ENCODE measurements around the gene ZSCAN22. TPM values are rescaled to one million over a fixed set of nuclear protein-coding genes. Genes with fewer than 3 reads are reported as not detected.
"Not testable (repeated sequence)": the region's sequence is repeated elsewhere in the genome, so short reads cannot be mapped to it uniquely, and the experiment has no call there.

The ZSCAN22 gene
- total and polyA plus RNA-seq, 2 of the 4 experiments (the other 2 are of a cell fraction) = 2.2 to 2.5 TPM

- peaks cover 6% of the 10 kb centered on the region for H3K9me1 ChIP-seq (ENCODE audit: insufficient read depth, low read length)
- DNase-seq (peak; percentile 32), ATAC-seq (ENCODE audit: low read depth) (no peak)
- no peak overlapping the region for H3K18ac ChIP-seq (ENCODE audit: low read depth, low read length)
- no peak overlapping the region for H3K27ac ChIP-seq (ENCODE audit: insufficient read depth, low read length)
- in situ Hi-C loops (cut with MboI; ENCODE audit: low sequenced_read_pairs) = no loop called here
- no peaks in the 10 kb centered on the region for H3K4me1 ChIP-seq (ENCODE audit: control insufficient read depth, insufficient read depth, low read length)
- ChIA-PET CTCF (no interaction called here), POLR2A (ENCODE audit: unreplicated experiment) (no interaction called here)
- no CpG with 5 or more reads among the region's 4 CpGs for WGBS, 2 experiments (ENCODE audit: extremely low coverage in 2 of 2, insufficient read length in 1 of 2)
- no peak overlapping the region for H3K14ac ChIP-seq (replicated peaks; ENCODE audit: low read depth, low read length)
- H3K9me3 ChIP-seq (ENCODE audit: control insufficient read depth, insufficient read depth, low read length) = no peaks in the 10 kb centered on the region
- no peak overlapping the region for H2BK120ac ChIP-seq (ENCODE audit: low read depth, low read length)
- no peaks in the 10 kb centered on the region for H3K27me3 ChIP-seq (ENCODE audit: control insufficient read depth, insufficient read depth, low read length)
- no peak overlapping the region for H4K5ac ChIP-seq (ENCODE audit: low read depth, low read length)
- no peak overlapping the region for H3K56ac ChIP-seq (ENCODE audit: extremely low read depth, insufficient read depth, low read length)
- H4K20me1 ChIP-seq (ENCODE audit: insufficient read depth, low read length) = no peaks in the 10 kb centered on the region
- intact Hi-C loops (cut with micrococcal nuclease) = no loop called here
- H3K4me3 ChIP-seq (ENCODE audit: insufficient read depth, low read depth, low read length) = no peak overlapping the region
- no peaks in the 10 kb centered on the region for H3K36me3 ChIP-seq (ENCODE audit: control insufficient read depth, insufficient read depth, low read length)
- peaks cover 3 to 4% of the 10 kb centered on the region in 2 experiments; a peak in 3 of 4 replicates for H3K79me1 ChIP-seq (ENCODE audit: low read depth in 1 of 2, low read length in 2 of 2)
- no peak overlapping the region for H2BK5ac ChIP-seq (ENCODE audit: low read depth, low read length, poor library complexity, severe bottlenecking)
- H2AFZ ChIP-seq (replicated peaks; ENCODE audit: low read length, poor library complexity) = no peak overlapping the region
- H2AK9ac ChIP-seq (replicated peaks; ENCODE audit: low read depth, low read length, poor library complexity) = no peak overlapping the region
- no peak overlapping the region for H2AK5ac ChIP-seq (ENCODE audit: low read depth, low read length)
- H2BK15ac ChIP-seq (ENCODE audit: low read depth, low read length) = no peak overlapping the region
- no peak overlapping the region for H3K9ac ChIP-seq (ENCODE audit: low read depth, low read length)
- no peak overlapping the region for H2BK20ac ChIP-seq (ENCODE audit: low read depth, low read length)
- no peak for TF ChIP-seq CHD1 (IDR thresholded peaks at IDR 0.05; ENCODE audit: low read depth, low read length)
- peak; percentile 60 for TF ChIP-seq CEBPB (IDR thresholded peaks at IDR 0.05; ENCODE audit: low read depth, low read length)
- H3K4me2 ChIP-seq (ENCODE audit: low read depth, low read length) = no peak overlapping the region
- dilution Hi-C loops (cut with HindIII; ENCODE audit: low sequenced_read_pairs, unreplicated experiment) = no loop called here
- no TSS peak for BruUV-seq (replicated peaks)
- no peak overlapping the region for H3K4ac ChIP-seq (ENCODE audit: low read depth, low read length)
- no peak overlapping the region for H3K23ac ChIP-seq (ENCODE audit: low read depth, low read length)
- H4K8ac ChIP-seq (ENCODE audit: low read depth in 2 of 2, low read length in 2 of 2) = no peak overlapping the region
- H4K91ac ChIP-seq (ENCODE audit: insufficient read depth, low read depth, low read length) = no peak overlapping the region
These were observed 47.4 kb downstream of the ZSCAN22 start for GRCh38 chr19:58374200-58374599.

GRCh38 chr19:58376724-58377123, 49.9 kb downstream of the ZSCAN22 start:
- H4K8ac ChIP-seq (ENCODE audit: low read depth in 2 of 2, low read length in 2 of 2); H2BK120ac ChIP-seq (ENCODE audit: low read depth, low read length); H3K27ac ChIP-seq (ENCODE audit: insufficient read depth, low read length); H3K4me2 ChIP-seq (ENCODE audit: low read depth, low read length); H3K14ac ChIP-seq (replicated peaks; ENCODE audit: low read depth, low read length); H2BK5ac ChIP-seq (ENCODE audit: low read depth, low read length, poor library complexity, severe bottlenecking); H3K4ac ChIP-seq (ENCODE audit: low read depth, low read length); H2BK20ac ChIP-seq (ENCODE audit: low read depth, low read length); H3K9me3 ChIP-seq (ENCODE audit: control insufficient read depth, insufficient read depth, low read length); H4K91ac ChIP-seq (ENCODE audit: insufficient read depth, low read depth, low read length); intact Hi-C loops (cut with micrococcal nuclease); H3K9ac ChIP-seq (ENCODE audit: low read depth, low read length); H3K56ac ChIP-seq (ENCODE audit: extremely low read depth, insufficient read depth, low read length); ATAC-seq (ENCODE audit: low read depth); in situ Hi-C loops (cut with MboI; ENCODE audit: low sequenced_read_pairs); H4K5ac ChIP-seq (ENCODE audit: low read depth, low read length); H2AK5ac ChIP-seq (ENCODE audit: low read depth, low read length); H2AFZ ChIP-seq (replicated peaks; ENCODE audit: low read length, poor library complexity); H3K23ac ChIP-seq (ENCODE audit: low read depth, low read length); POLR2A ChIA-PET (ENCODE audit: unreplicated experiment); H3K27me3 ChIP-seq (ENCODE audit: control insufficient read depth, insufficient read depth, low read length); H4K20me1 ChIP-seq (ENCODE audit: insufficient read depth, low read length); CTCF ChIA-PET; BruUV-seq (replicated peaks); DNase-seq; H3K4me1 ChIP-seq (ENCODE audit: control insufficient read depth, insufficient read depth, low read length); H2BK15ac ChIP-seq (ENCODE audit: low read depth, low read length); H3K18ac ChIP-seq (ENCODE audit: low read depth, low read length); H2AK9ac ChIP-seq (replicated peaks; ENCODE audit: low read depth, low read length, poor library complexity); dilution Hi-C loops (cut with HindIII; ENCODE audit: low sequenced_read_pairs, unreplicated experiment); H3K36me3 ChIP-seq (ENCODE audit: control insufficient read depth, insufficient read depth, low read length); H3K4me3 ChIP-seq (ENCODE audit: insufficient read depth, low read depth, low read length): not testable (repeated sequence)
- Histone ChIP-seq H3K79me1 (ENCODE audit: low read depth in 1 of 2, low read length in 2 of 2) (peaks cover 9 to 20% of the 10 kb centered on the region in 2 experiments; a peak in 3 of 4 replicates), H3K9me1 (ENCODE audit: insufficient read depth, low read length) (peaks cover 16% of the 10 kb centered on the region)
- WGBS, 2 experiments (ENCODE audit: extremely low coverage in 2 of 2, insufficient read length in 1 of 2) = 100% methylated on average over 1 of the region's 7 CpGs; no CpG with 5 or more reads in 1 of the 2 experiments
